ENCODE data around the gene PALM. TPM values are rescaled to one million over a fixed set of nuclear protein-coding genes. Genes with fewer than 3 reads are reported as not detected.
A peak's percentile ranks its signal among the peaks of the same experiment; 100 is the strongest.
"Not testable (repeated sequence)": the region's sequence is repeated elsewhere in the genome, so short reads cannot be mapped to it uniquely, and the experiment has no call there.

PALM gene
- total and polyA plus RNA-seq, 4 donors, result 16.2 to 45.7 (median 28.1) TPM

DNA sequence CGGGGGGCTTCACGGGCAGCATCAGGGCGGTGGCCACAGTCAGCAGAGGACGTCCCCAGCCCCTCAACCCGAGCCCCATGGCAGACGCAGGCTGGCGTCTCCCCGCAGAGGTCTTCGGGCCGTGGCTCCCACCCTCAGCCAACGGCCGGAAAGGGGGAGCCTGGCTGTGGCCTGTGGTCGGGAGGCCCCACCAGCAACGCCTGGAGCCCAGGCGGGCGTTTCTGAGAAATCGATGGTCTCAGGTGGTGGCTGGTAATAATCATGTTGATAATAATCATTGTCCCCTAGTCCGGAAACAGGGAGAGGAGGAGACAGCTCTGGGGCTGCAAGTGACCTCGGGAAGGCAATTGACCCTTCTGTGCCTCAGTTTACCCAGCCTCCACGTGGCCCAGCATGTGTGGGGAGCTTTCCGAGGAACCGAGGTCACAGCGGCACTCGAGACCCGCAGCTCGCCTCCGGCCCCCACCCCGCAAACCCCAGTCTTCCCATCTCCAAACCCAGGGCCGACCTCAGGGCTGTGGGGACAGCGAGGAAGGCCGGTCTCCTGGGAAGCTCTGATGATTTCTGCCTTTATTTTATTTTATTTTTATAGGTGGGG, 13.3 kb upstream of the PALM start, which contains the start of gene PRSS57:
Gene PRSS57 (minus strand): TSS at position 101 of the 598 bp plus-strand sequence. CDS start 22 bp downstream, at position 79.
- Histone ChIP-seq H3K27me3 (ENCODE audit: control insufficient read depth in 3 of 3, insufficient read depth in 3 of 3, low read length in 2 of 3) (peaks cover 0 to 3% (median 0%) of the 10 kb centered on the region in 3 donors), H3K9ac (ENCODE audit: insufficient read depth in 1 of 2, low read length in 2 of 2) (no peak within 1 kb of the TSS), H3K36me3 (ENCODE audit: control insufficient read depth in 4 of 4, insufficient read depth in 4 of 4, low read length in 4 of 4) (no peaks in the 10 kb centered on the region), H3K4me3 (no peak within 1 kb of the TSS), H3K9me3 (ENCODE audit: control insufficient read depth in 4 of 4, insufficient read depth in 3 of 4, low read length in 3 of 4) (no peaks in the 10 kb centered on the region), H3K4me1 (ENCODE audit: control insufficient read depth in 5 of 5, insufficient read depth in 5 of 5, low read length in 5 of 5) (no peaks in the 10 kb centered on the region), H3K27ac (ENCODE audit: low read depth in 1 of 2, low read length in 1 of 2) (no peak within 1 kb of the TSS)
- WGBS, 2 donors, result 15 to 49% methylated on average over 31 of the region's 31 CpGs
- no peak for ATAC-seq (ENCODE audit: insufficient read depth, low FRiP score)
- TF ChIP-seq CTCF (IDR thresholded peaks at IDR 0.05; ENCODE audit: control extremely low read depth, extremely low read depth), result no peak
- no peak for DNase-seq

DNA sequence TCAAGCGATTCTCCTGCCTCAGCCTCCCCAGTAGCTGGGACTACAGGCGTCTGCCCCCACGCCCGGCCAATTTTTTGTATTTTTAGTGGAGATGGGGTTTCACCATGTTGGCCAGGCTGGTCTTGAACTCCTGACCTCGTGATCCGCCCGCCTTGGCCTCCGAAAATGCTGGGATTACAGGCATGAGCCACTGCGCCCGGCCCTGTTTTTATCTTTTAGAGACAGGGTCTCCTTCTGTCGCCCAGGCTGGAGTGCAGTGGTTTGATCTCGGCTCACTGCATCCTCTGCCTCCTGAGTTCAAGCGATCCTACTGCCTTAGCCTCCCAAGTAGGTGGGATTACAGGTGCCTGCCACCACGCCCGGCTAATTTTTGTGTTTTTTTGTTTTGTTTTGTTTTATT, 10.2 kb upstream of the PALM start:
- H3K4me1 ChIP-seq (ENCODE audit: control insufficient read depth in 5 of 5, insufficient read depth in 5 of 5, low read length in 5 of 5); H3K9me3 ChIP-seq (ENCODE audit: control insufficient read depth in 4 of 4, insufficient read depth in 3 of 4, low read length in 3 of 4); H3K9ac ChIP-seq (ENCODE audit: insufficient read depth in 1 of 2, low read length in 2 of 2); H3K27me3 ChIP-seq (ENCODE audit: control insufficient read depth in 3 of 3, insufficient read depth in 3 of 3, low read length in 2 of 3); DNase-seq; ATAC-seq (ENCODE audit: insufficient read depth, low FRiP score); H3K36me3 ChIP-seq (ENCODE audit: control insufficient read depth in 4 of 4, insufficient read depth in 4 of 4, low read length in 4 of 4); H3K27ac ChIP-seq (ENCODE audit: low read depth in 1 of 2, low read length in 1 of 2); H3K4me3 ChIP-seq: not testable (repeated sequence)
- 88 to 89% methylated on average over 15 of the region's 15 CpGs for WGBS, 2 donors

DNA sequence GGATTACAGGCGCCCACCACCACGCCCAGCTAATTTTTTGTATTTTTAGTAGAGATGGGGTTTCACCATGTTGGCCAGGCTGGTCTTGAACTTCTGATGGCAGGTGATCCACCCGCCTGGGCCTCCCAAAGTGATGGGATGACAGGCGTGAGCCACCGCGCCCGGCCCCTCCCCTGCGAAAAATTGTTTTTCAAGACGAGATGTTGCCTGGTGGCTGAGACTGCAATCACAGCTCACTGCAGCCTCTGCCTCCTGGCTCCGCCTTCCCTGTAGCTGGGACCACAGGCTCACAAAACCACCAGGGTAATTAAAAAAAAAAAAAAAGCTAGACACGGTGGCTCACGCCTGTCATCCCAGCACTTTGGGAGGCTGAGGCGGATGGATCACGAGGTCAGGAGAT, 8.8 kb upstream of the PALM start:
- not testable (repeated sequence) for H3K9me3 ChIP-seq (ENCODE audit: control insufficient read depth in 4 of 4, insufficient read depth in 3 of 4, low read length in 3 of 4); H3K36me3 ChIP-seq (ENCODE audit: control insufficient read depth in 4 of 4, insufficient read depth in 4 of 4, low read length in 4 of 4); H3K27me3 ChIP-seq (ENCODE audit: control insufficient read depth in 3 of 3, insufficient read depth in 3 of 3, low read length in 2 of 3); DNase-seq; H3K27ac ChIP-seq (ENCODE audit: low read depth in 1 of 2, low read length in 1 of 2); H3K9ac ChIP-seq (ENCODE audit: insufficient read depth in 1 of 2, low read length in 2 of 2); H3K4me1 ChIP-seq (ENCODE audit: control insufficient read depth in 5 of 5, insufficient read depth in 5 of 5, low read length in 5 of 5); H3K4me3 ChIP-seq; ATAC-seq (ENCODE audit: insufficient read depth, low FRiP score)
- WGBS, 2 donors, result 44 to 66% methylated on average over 11 to 14 of the region's 14 CpGs

- not testable (repeated sequence) for H3K4me1 ChIP-seq (ENCODE audit: control insufficient read depth in 5 of 5, insufficient read depth in 5 of 5, low read length in 5 of 5); ATAC-seq (ENCODE audit: insufficient read depth, low FRiP score); H3K9ac ChIP-seq (ENCODE audit: insufficient read depth in 1 of 2, low read length in 2 of 2); H3K27ac ChIP-seq (ENCODE audit: low read depth in 1 of 2, low read length in 1 of 2); DNase-seq; H3K9me3 ChIP-seq (ENCODE audit: control insufficient read depth in 4 of 4, insufficient read depth in 3 of 4, low read length in 3 of 4); H3K4me3 ChIP-seq; H3K36me3 ChIP-seq (ENCODE audit: control insufficient read depth in 4 of 4, insufficient read depth in 4 of 4, low read length in 4 of 4); H3K27me3 ChIP-seq (ENCODE audit: control insufficient read depth in 3 of 3, insufficient read depth in 3 of 3, low read length in 2 of 3)
- 61 to 71% methylated on average over 6 of the region's 6 CpGs for WGBS, 2 donors
Observed at GRCh38 chr19:702847-703246, 5.9 kb upstream of the PALM start.

- WGBS, 2 donors, result 12 to 36% methylated on average over 4 of the region's 4 CpGs
- H3K27me3 ChIP-seq (ENCODE audit: control insufficient read depth in 3 of 3, insufficient read depth in 3 of 3, low read length in 2 of 3), result peaks cover 0 to 6% (median 0%) of the 10 kb centered on the region in 3 donors
- H3K27ac ChIP-seq (ENCODE audit: low read depth in 1 of 2, low read length in 1 of 2), result peak overlapping the region in 1 of 2 donors; percentile 49
- H3K9me3 ChIP-seq (ENCODE audit: control insufficient read depth in 4 of 4, insufficient read depth in 3 of 4, low read length in 3 of 4), result peaks cover 0 to 3% (median 0%) of the 10 kb centered on the region in 4 donors
- TF ChIP-seq CTCF (IDR thresholded peaks at IDR 0.05; ENCODE audit: control extremely low read depth, extremely low read depth), result no peak
- DNase-seq (no peak), ATAC-seq (ENCODE audit: insufficient read depth, low FRiP score) (no peak)
- H3K9ac ChIP-seq (ENCODE audit: insufficient read depth in 1 of 2, low read length in 2 of 2), result no peak overlapping the region
- H3K4me3 ChIP-seq, result no peak overlapping the region
- no peaks in the 10 kb centered on the region for H3K36me3 ChIP-seq (ENCODE audit: control insufficient read depth in 4 of 4, insufficient read depth in 4 of 4, low read length in 4 of 4)
- peaks cover 0 to 5% (median 0%) of the 10 kb centered on the region in 5 donors for H3K4me1 ChIP-seq (ENCODE audit: control insufficient read depth in 5 of 5, insufficient read depth in 5 of 5, low read length in 5 of 5)
Observed at GRCh38 chr19:703329-703650, 5.4 kb upstream of the PALM start.

Data from lung (tissue), 12 donors.